HFFc6 (cell line): Measurements from ENCODE around the gene FRAT2. TPM values are rescaled to one million over a fixed set of nuclear protein-coding genes. Genes with fewer than 3 reads are reported as not detected.

ENCODE experiments used
- DNase-seq: peaks from one replicate; pipeline ENCODE4 v3.0.0-alpha.2; 2018
- H3K27ac Mint-ChIP-seq: 2 replicates; pipeline ENCODE4 v1.8.0; 2020; ENCODE audit warnings: mild to moderate bottlenecking, mixed read lengths
- H3K27me3 Mint-ChIP-seq: 2 replicates; pipeline ENCODE4 v1.8.0; 2021; ENCODE audit warnings: mild to moderate bottlenecking, moderate library complexity, mixed read lengths; ENCODE audit not compliant: insufficient read depth
- H3K36me3 Mint-ChIP-seq: 2 replicates; pipeline ENCODE4 v1.8.0; 2021; ENCODE audit warnings: low read depth, mixed read lengths
- H3K4me1 Mint-ChIP-seq: 2 replicates; pipeline ENCODE4 v1.8.0; 2020; ENCODE audit warnings: low read depth, mixed read lengths
- H3K4me3 Mint-ChIP-seq: 2 replicates; pipeline ENCODE4 v1.8.0; 2020; ENCODE audit warnings: mild to moderate bottlenecking, moderate library complexity, mixed read lengths
- H3K9me3 Mint-ChIP-seq: 2 replicates; pipeline ENCODE4 v1.8.0; 2020; ENCODE audit warnings: mild to moderate bottlenecking, mixed read lengths
- CTCF ChIP-seq: fragments of 200-600 bp; sonication (generic); IDR thresholded peaks from 2 replicates; pipeline ENCODE4 v1.5.0; 2021; ENCODE audit warnings: antibody characterized with exemption, mild to moderate bottlenecking
- total RNA-seq, 6 experiments: library from RNA; stranded (reverse); fragmentation: NEBNext Ultra II Directional; extraction: Animal tissue kit (Norgen Biotek cat#: 25700); gene quantifications; 2 replicates in 1 of 6; 3 replicates in 5 of 6; pipeline ENCODE4 v1.2.3, GENCODE V29; 2021

Gene FRAT2
- total RNA-seq, 6 experiments from 2014 or later, result 2.2 to 2.9 (median 2.6) TPM

GRCh38 chr10:97335188-97335619 lies 675 bp upstream of the FRAT2 start:
- H3K36me3 Mint-ChIP-seq, result no peaks in the 10 kb centered on the region
- peaks cover 40% of the 10 kb centered on the region for H3K4me1 Mint-ChIP-seq
- H3K4me3 Mint-ChIP-seq, result peak overlapping the region; percentile 43; the same call in 1 of the 2 replicates
- TF ChIP-seq CTCF, result no peak
- peaks cover 18% of the 10 kb centered on the region for H3K27me3 Mint-ChIP-seq
- no peak overlapping the region for H3K27ac Mint-ChIP-seq
- H3K9me3 Mint-ChIP-seq, result no peaks in the 10 kb centered on the region
- no peak for DNase-seq

- DNase-seq, result peak; percentile 29
- Mint-ChIP-seq H3K36me3 (no peaks in the 10 kb centered on the region), H3K27me3 (peaks cover 15% of the 10 kb centered on the region)
These were observed 744 bp downstream of the FRAT2 start for GRCh38 chr10:97333601-97334369.

DNA sequence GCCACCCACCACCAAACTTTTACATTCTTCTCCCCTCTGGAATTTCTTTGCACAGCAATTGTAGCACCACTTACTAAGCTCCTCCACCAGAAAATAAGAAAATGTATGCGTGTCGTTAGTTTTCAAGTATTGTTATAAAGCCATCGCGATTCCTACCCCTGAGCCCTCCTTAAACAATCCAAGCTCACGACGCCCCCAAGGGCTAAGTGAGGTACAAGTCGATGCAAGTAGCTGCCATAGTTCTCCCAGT lies 1.3 kb downstream of the FRAT2 start:
- H3K27ac Mint-ChIP-seq, result peak overlapping the region; percentile 90
- H3K4me1 Mint-ChIP-seq, result peaks cover 45% of the 10 kb centered on the region
- peak; percentile 32; the same call in 1 of the 2 replicates for TF ChIP-seq CTCF

More at GRCh38 chr10:97333601-97334369, 744 bp downstream of the FRAT2 start:
- Mint-ChIP-seq H3K27ac (peak overlapping the region; percentile 90), H3K4me3 (peak overlapping the region; percentile 88), H3K4me1 (peaks cover 43% of the 10 kb centered on the region), H3K9me3 (no peaks in the 10 kb centered on the region)
- no peak for TF ChIP-seq CTCF

DNA sequence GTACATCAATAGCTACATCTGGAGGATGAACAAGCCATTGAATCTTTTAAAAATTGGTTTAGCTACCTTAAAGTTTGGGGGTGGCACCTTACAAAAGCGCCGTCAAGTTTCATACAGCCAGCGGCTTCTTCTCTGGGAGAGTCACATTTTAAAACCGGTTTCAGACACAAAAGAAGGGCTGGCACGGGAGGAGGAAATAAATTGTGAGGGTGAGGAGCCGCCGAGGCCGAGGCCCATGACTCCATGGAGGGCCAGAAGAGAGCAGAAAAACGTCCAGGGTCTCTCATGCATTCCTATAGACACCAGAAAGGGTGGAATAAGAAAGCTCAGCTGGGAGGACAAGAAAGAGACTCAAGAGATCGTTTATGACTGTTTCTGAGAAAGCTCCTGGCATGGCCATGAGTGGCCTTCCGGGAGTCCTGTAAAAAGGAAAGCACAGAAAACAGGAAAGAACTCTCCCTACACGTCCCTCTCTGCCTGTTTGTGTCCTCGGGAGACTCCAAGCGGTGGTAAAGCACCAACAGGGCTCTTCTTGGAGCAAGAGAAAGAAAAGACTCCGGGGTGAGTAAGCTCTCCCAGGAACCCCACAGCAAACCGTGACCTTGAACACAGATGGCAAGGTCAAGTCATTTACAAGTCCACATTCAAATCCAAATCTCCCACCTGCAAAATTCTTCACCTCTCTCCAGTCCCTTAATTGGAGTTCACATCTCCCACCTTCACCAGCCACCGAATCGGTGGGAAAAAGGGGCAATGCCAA lies 1.8 kb downstream of the FRAT2 start:
- Mint-ChIP-seq H3K4me3 (peak overlapping the region; percentile 88), H3K27ac (peak overlapping the region; percentile 90), H3K4me1 (peaks cover 43% of the 10 kb centered on the region), H3K9me3 (no peaks in the 10 kb centered on the region), H3K27me3 (peaks cover 9% of the 10 kb centered on the region; the same call in 1 of the 2 replicates), H3K36me3 (no peaks in the 10 kb centered on the region)
- DNase-seq, result peak; percentile 85
- peak; percentile 43; the same call in 1 of the 2 replicates for TF ChIP-seq CTCF

More for the DNA sequence above, 1.3 kb downstream of the FRAT2 start:
- Mint-ChIP-seq H3K4me3 (peak overlapping the region; percentile 88), H3K9me3 (no peaks in the 10 kb centered on the region), H3K36me3 (no peaks in the 10 kb centered on the region), H3K27me3 (peaks cover 13% of the 10 kb centered on the region)
- DNase-seq, result peak; percentile 20

GRCh38 chr10:97331153-97331703 lies 3.3 kb downstream of the FRAT2 start:
- Mint-ChIP-seq H3K27me3 (peaks cover 7% of the 10 kb centered on the region; the same call in 1 of the 2 replicates), H3K9me3 (no peaks in the 10 kb centered on the region), H3K27ac (peak overlapping the region; percentile 44; the same call in 1 of the 2 replicates), H3K36me3 (no peaks in the 10 kb centered on the region), H3K4me3 (peak overlapping the region; percentile 27), H3K4me1 (peaks cover 36% of the 10 kb centered on the region)
- no peak for TF ChIP-seq CTCF
- no peak for DNase-seq
